Small intestine (tissue), 7 donors: ENCODE data around the gene SDK2. TPM values are rescaled to one million over a fixed set of nuclear protein-coding genes. Genes with fewer than 3 reads are reported as not detected.
"Not testable (repeated sequence)": the region's sequence is repeated elsewhere in the genome, so short reads cannot be mapped to it uniquely, and the experiment has no call there.

ENCODE experiments used
- DNase-seq, 2 donors: peaks; one replicate each; pipeline versions ENCODE4 v3.0.0 to v3.0.0-alpha.2; 2013
- FAIRE-seq: peaks from 2 replicates; lab custom pipeline; 2012; peaks lifted over from hg19 to GRCh38; lab: Jason Lieb, UNC
- H3K27ac ChIP-seq, 3 donors: one replicate each; pipeline ENCODE4 v1.5.1; 2013; ENCODE audit warnings: low read length in 2 of 3, mild to moderate bottlenecking in 2 of 3, control low read depth in 1 of 3, inconsistent platforms in 1 of 3, low read depth in 1 of 3, moderate library complexity in 1 of 3
- H3K27me3 ChIP-seq, 3 donors: one replicate each; pipeline ENCODE4 v1.6.1; 2013; ENCODE audit warnings: low read length in 3 of 3, inconsistent platforms in 1 of 3; ENCODE audit not compliant: control insufficient read depth in 3 of 3, insufficient read depth in 3 of 3
- H3K36me3 ChIP-seq, 3 donors: one replicate each; pipeline ENCODE4 v1.6.1; 2013; ENCODE audit warnings: low read length in 3 of 3, inconsistent platforms in 1 of 3, low read depth in 1 of 3, mild to moderate bottlenecking in 1 of 3, moderate library complexity in 1 of 3; ENCODE audit not compliant: control insufficient read depth in 3 of 3, insufficient read depth in 2 of 3
- H3K4me1 ChIP-seq, 3 donors: one replicate each; pipeline ENCODE4 v1.6.1; 2013; ENCODE audit warnings: low read length in 2 of 3, inconsistent platforms in 1 of 3, low read depth in 1 of 3, mild to moderate bottlenecking in 1 of 3, moderate library complexity in 1 of 3; ENCODE audit not compliant: control insufficient read depth in 3 of 3, insufficient read depth in 2 of 3
- H3K4me3 ChIP-seq, 3 donors: one replicate each; pipeline ENCODE4 v1.5.1; 2013; ENCODE audit warnings: low read length in 3 of 3, control low read depth in 1 of 3, inconsistent platforms in 1 of 3, low read depth in 1 of 3, mild to moderate bottlenecking in 1 of 3, moderate library complexity in 1 of 3
- H3K9me3 ChIP-seq, 2 donors: one replicate each; pipeline ENCODE4 v1.6.1; 2013; ENCODE audit warnings: low read depth in 1 of 2, low read length in 1 of 2; ENCODE audit not compliant: control insufficient read depth in 2 of 2, insufficient read depth in 1 of 2
- WGBS, 3 donors: extraction: QIAGEN DNeasy Blood & Tissue Kit; methylation state at CpG; one replicate each; pipeline ENCODE4 v1.1.7; 2013; 5-methylcytosine and 5-hydroxymethylcytosine counted together
- polyA plus RNA-seq, 4 donors: library from polyadenylated mRNA; stranded (reverse) in 3 of 4; unstranded in 1 of 4; fragments of 200-250 nt in 3 of 4; fragments of 120-200 nt in 1 of 4; gene quantifications; one replicate each; pipeline versions ENCODE4 v1.2.1 to v1.2.3, GENCODE V29; 2013
- donor health status: healthy with polysubstance abuse.
- donor health status: control.
- donor health status: control.
- donor health status: Bipolar disorder and iron deficiency.
- donor health status: healthy.

Gene SDK2
- polyA plus RNA-seq, 4 donors, result under 0.01 to 1.1 (median 0.10) TPM

GRCh38 chr17:73455050-73455687 is 189.1 kb downstream of the SDK2 start:
- no peak overlapping the region for H3K27ac ChIP-seq
- FAIRE-seq (no peak), DNase-seq (peak in 1 of 2 donors; percentile 8)
- H3K4me3 ChIP-seq, result no peak overlapping the region
- H3K4me1 ChIP-seq, result no peaks in the 10 kb centered on the region
- 22 to 60% (median 44%) methylated on average over 21 of the region's 21 CpGs for WGBS, 3 donors
- H3K9me3 ChIP-seq, result peaks cover 0 to 7% of the 10 kb centered on the region in 2 donors
- H3K27me3 ChIP-seq, result peaks cover 0 to 2% (median 0%) of the 10 kb centered on the region in 3 donors
- H3K36me3 ChIP-seq, result no peaks in the 10 kb centered on the region

- 93 to 98% (median 96%) methylated on average over 2 of the region's 2 CpGs for WGBS, 3 donors
- not testable (repeated sequence) for H3K9me3 ChIP-seq, FAIRE-seq, H3K27me3 ChIP-seq, H3K36me3 ChIP-seq, H3K4me3 ChIP-seq, H3K4me1 ChIP-seq, DNase-seq, H3K27ac ChIP-seq
Observed at GRCh38 chr17:73453494-73453893, 190.8 kb downstream of the SDK2 start.

- H3K36me3 ChIP-seq, result no peaks in the 10 kb centered on the region
- DNase-seq, result no peak
- H3K4me3 ChIP-seq, result no peak overlapping the region
- no peak overlapping the region for H3K27ac ChIP-seq
- peaks cover 0 to 5% of the 10 kb centered on the region in 2 donors for H3K9me3 ChIP-seq
- FAIRE-seq, result no peak
- WGBS, 3 donors, result 86 to 100% (median 91%) methylated on average over 1 of the region's 1 CpG
- H3K27me3 ChIP-seq, result peaks cover 0 to 4% (median 0%) of the 10 kb centered on the region in 3 donors
- H3K4me1 ChIP-seq, result no peaks in the 10 kb centered on the region
Observed at GRCh38 chr17:73453090-73453489, 191.2 kb downstream of the SDK2 start.

- Histone ChIP-seq H3K4me3 (no peak overlapping the region), H3K27me3 (peaks cover 0 to 4% (median 0%) of the 10 kb centered on the region in 3 donors), H3K9me3 (peaks cover 0 to 5% of the 10 kb centered on the region in 2 donors), H3K27ac (no peak overlapping the region), H3K36me3 (no peaks in the 10 kb centered on the region), H3K4me1 (no peaks in the 10 kb centered on the region)
- no peak for DNase-seq
- WGBS, 3 donors, result 70 to 85% (median 83%) methylated on average over 3 of the region's 3 CpGs
- no peak for FAIRE-seq
Observed at GRCh38 chr17:73452009-73452408, 192.2 kb downstream of the SDK2 start.

- H3K4me1 ChIP-seq, result no peaks in the 10 kb centered on the region
- DNase-seq (no peak), FAIRE-seq (no peak)
- WGBS, 3 donors, result 75 to 82% (median 82%) methylated on average over 18 of the region's 18 CpGs
- H3K27me3 ChIP-seq, result peaks cover 0 to 2% (median 0%) of the 10 kb centered on the region in 3 donors
- H3K9me3 ChIP-seq, result no peaks in the 10 kb centered on the region
- no peak overlapping the region for H3K27ac ChIP-seq
- no peaks in the 10 kb centered on the region for H3K36me3 ChIP-seq
- no peak overlapping the region for H3K4me3 ChIP-seq
Observed at GRCh38 chr17:73447319-73447718, 196.9 kb downstream of the SDK2 start.

- Histone ChIP-seq H3K9me3 (peaks cover 0 to under 1% of the 10 kb centered on the region in 2 donors), H3K4me1 (no peaks in the 10 kb centered on the region), H3K27me3 (peaks cover 0 to 2% (median 0%) of the 10 kb centered on the region in 3 donors), H3K4me3 (no peak overlapping the region), H3K27ac (no peak overlapping the region), H3K36me3 (no peaks in the 10 kb centered on the region)
- FAIRE-seq, result no peak
- 61 to 65% (median 61%) methylated on average over 9 of the region's 9 CpGs for WGBS, 3 donors
- no peak for DNase-seq
Observed at GRCh38 chr17:73446617-73447016, 197.6 kb downstream of the SDK2 start.

GRCh38 chr17:73445466-73445865 is 198.8 kb downstream of the SDK2 start:
- peaks cover 0 to 5% of the 10 kb centered on the region in 2 donors for H3K9me3 ChIP-seq

GRCh38 chr17:73444021-73444420 is 200.2 kb downstream of the SDK2 start:
- no peaks in the 10 kb centered on the region for H3K27me3 ChIP-seq
- no peaks in the 10 kb centered on the region for H3K36me3 ChIP-seq
- DNase-seq, result no peak
- FAIRE-seq, result no peak
- H3K4me3 ChIP-seq, result no peak overlapping the region
- H3K4me1 ChIP-seq, result no peaks in the 10 kb centered on the region
- no peak overlapping the region for H3K27ac ChIP-seq
- H3K9me3 ChIP-seq, result peaks cover 0 to 5% of the 10 kb centered on the region in 2 donors
- WGBS, 3 donors, result 82 to 92% (median 86%) methylated on average over 8 of the region's 8 CpGs

More at GRCh38 chr17:73445466-73445865, 198.8 kb downstream of the SDK2 start:
- DNase-seq (no peak), FAIRE-seq (no peak)
- WGBS, 3 donors, result 79 to 87% (median 86%) methylated on average over 7 of the region's 7 CpGs
- no peak overlapping the region for H3K27ac ChIP-seq
- peaks cover 0 to 2% (median 0%) of the 10 kb centered on the region in 3 donors for H3K27me3 ChIP-seq
- no peaks in the 10 kb centered on the region for H3K36me3 ChIP-seq
- H3K4me3 ChIP-seq, result no peak overlapping the region
- no peaks in the 10 kb centered on the region for H3K4me1 ChIP-seq
